SH-SY5Y (cell line): ENCODE results near the gene SAXO1.

Source experiments
- GATA2 ChIP-seq: IDR thresholded peaks from 2 replicates; pipeline ENCODE4 v1.6.1; 2011; ENCODE audit warnings: mild to moderate bottlenecking, low read depth, low read length
- GATA3 ChIP-seq: IDR thresholded peaks from 2 replicates; pipeline ENCODE4 v1.6.1; 2011; ENCODE audit warnings: low read depth, mild to moderate bottlenecking, low read length, moderate library complexity

DNA sequence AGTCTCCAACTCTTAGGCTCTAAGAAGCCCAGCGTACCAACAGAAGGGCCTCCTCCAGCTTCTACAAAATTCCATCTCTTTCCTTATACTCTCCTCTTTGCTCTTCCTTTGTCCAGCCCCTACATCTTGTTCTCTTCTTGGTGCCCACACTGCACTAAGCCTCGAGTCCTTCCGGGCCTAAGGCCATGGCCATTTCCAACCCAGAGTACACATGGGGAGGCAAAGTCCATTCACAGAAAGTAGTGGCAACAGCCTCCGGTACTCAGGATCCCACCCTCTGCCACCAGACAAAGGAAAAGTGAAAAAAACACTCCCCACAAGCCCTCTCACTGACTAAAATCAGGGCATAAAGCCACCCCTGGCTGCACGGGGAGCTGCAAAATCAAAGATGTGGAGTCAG is 60.3 kb downstream of the SAXO1 start:
- TF ChIP-seq GATA2 (no peak), GATA3 (no peak)
